KOPT-K1 (cell line): Measurements from ENCODE around the gene PRM2.

ENCODE experiments used
- H3K27ac ChIP-seq: fragments of 200-600 bp; sonication (generic); 2 replicates; pipeline ENCODE4 v1.5.1; 2016; ENCODE audit warnings: antibody characterized with exemption, mild to moderate bottlenecking, low read depth, low read length; ENCODE audit not compliant: poor library complexity, severe bottlenecking
- H3K36me3 ChIP-seq: fragments of 200-600 bp; sonication (generic); 2 replicates; pipeline ENCODE4 v1.5.1; 2017; ENCODE audit warnings: antibody characterized with exemption, mild to moderate bottlenecking, low read length, moderate library complexity; ENCODE audit not compliant: insufficient read depth
- H3K9me3 ChIP-seq: fragments of 200-600 bp; sonication (generic); 2 replicates; pipeline ENCODE4 v1.5.1; 2017; ENCODE audit warnings: antibody characterized with exemption, low read length, mild to moderate bottlenecking; ENCODE audit not compliant: insufficient read depth, poor library complexity, severe bottlenecking

Gene PRM2

DNA sequence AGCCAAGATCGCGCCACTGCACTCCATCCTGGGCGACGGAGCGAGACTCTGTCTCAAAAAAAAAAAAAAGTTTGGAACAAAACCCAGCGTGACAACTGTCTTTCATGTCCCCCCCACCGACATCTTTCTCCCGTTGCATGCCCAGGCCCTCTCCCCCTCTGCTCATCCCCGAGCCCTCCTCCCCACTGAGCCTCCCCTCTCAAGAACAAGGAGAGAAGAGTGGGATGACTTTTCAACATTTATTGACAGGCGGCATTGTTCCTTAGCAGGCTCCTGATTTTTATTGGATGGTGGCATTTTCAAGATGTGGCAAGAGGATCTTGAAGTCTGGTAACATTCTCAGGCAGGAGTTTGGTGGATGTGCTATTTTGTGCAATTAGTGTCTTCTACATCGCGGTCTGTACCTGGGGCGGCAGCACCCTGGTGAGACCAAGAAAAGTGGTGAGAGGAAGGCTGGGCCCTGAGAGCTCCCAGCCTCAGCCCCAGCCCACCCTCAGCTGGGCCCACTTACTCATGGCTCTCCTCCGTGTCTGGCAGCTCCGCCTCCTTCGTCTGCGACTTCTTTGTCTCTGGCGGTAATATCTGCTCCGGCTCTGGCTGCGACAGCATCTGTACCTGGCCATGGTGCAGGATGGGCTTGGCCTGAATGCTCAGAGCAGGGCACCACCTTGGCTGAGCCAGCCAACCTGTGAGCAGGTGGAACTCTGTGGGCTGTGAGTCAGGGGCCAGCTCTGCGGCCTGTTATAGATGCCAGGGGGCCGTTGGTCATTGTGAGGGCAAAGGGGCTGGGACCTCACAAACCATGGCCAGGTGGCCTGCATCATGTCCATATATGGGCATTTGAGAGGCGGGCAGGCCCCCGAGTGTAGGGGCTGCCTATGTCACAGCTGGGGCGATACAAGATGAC, 4.6 kb upstream of the PRM2 start, which contains the start of gene PRM1:
PRM1 (minus strand) TSS at position 715 of the 907 bp plus-strand sequence; CDS start at position 623, 92 bp downstream.
- no peaks in the 10 kb centered on the region for H3K36me3 ChIP-seq
- no peaks in the 10 kb centered on the region for H3K9me3 ChIP-seq
- H3K27ac ChIP-seq = no peak within 1 kb of the TSS

DNA sequence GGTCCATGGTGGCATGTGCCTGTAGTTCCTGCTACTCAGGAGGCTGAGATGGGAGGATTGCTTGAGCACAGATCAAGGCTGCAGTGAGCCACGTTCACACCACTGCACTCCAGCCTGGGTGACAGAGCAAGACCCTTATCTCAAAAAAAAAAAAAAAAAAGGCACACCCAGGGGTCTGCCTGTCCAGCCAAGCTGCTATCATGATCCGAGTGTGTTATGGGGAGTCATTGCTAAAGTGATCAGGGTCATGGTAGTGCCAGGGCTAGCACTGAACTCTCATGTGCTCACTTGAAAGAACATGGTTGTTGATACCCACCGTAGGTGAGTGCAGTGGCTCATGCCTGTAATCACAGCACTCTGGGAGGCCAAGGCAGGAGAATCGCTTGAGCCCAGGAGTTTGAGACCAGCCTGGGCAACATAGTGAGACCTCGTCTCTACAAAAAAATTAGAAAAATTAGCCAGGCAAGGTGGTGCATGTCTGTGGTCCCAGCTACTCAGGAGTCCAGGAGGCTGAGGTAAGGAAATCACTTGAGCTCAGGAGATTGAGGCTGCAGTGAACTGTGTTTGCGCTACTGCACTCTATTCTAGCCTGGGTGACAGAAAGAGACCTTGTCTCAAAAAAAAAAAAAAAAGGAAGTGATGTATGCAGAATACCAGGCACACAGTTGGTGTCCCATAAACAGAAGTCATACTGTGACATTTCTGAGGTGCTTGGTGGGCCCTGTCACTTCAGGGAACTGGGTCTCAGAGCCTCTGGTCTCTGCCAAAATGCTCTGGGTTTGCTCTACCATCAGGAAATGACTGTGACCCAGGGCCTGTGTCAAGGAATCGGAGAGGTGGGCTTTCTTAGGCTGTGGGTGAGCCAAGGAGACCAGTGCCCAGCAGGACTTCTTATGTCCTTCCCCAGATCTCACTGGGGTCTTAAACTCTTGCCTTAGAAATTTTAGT, 2.7 kb upstream of the PRM2 start:
- H3K9me3 ChIP-seq = no peaks in the 10 kb centered on the region
- no peaks in the 10 kb centered on the region for H3K36me3 ChIP-seq
- no peak overlapping the region for H3K27ac ChIP-seq

DNA sequence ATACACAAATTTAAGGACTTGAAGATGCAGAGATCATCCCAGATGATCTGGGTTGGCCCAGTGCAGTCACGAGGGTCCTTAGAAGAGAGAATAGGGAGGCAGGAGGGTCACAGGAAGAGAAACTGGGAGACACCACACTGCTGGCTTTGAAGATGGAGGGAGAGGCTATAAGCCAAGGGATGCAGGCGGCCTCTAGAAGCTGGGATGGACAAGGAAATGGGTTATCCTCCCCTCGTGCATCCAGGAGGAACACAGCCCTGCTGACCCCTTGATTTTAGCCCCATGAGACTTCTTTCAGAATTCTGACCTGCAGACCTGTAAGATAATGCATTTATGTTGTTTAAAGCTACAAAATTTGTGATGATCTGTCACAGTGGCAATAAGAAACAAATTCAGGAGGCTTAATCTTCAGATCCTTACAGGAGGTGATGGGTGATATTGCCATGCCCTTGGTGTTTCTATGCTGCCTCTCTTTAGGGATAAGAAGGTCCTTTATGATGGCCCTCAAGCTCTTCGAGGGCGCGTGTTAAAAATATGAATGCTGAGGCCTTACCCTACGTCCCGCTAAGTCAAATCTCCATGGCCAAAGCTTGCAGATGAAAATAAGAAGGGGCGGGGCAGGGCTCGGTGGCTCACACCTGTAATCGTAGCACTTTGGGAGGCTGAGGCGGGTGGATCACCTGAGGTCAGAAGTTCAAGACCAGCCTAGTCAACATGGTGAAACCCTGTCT, 1.5 kb upstream of the PRM2 start:
- H3K9me3 ChIP-seq = no peaks in the 10 kb centered on the region
- no peak overlapping the region for H3K27ac ChIP-seq
- no peaks in the 10 kb centered on the region for H3K36me3 ChIP-seq

DNA sequence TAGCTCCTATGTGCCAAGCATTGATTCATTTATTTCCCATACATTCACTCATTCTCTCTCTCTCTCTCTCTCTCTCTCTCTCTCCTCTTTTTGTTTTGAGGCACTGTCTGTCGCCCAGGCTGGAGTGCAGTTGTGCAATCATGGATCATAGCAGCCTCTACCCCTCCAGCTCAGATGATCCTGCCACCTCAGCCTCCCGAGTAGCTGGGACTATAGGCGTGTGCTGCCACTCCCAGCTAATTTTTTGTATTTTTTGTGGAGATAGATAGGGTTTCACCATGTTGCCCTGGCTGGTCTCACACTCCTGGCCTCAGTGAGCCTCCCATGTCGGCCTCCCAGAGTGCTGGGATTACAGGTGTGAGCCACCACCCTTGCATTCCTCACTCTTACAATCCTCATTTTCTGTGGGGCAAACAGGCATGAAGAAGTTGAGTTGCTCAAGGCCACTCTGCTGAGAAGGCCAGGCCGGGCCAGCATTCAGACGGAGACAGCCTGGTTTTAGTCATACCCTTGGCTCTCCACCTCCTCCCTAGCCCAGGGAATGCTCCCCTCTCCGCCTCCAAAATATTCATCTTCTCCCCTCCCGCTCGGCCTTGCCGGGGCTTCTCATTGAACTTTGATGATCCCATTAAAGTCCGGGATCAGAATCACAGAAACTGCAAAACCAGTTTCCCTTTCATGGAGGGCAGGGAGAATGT, 765 bp upstream of the PRM2 start:
- Histone ChIP-seq H3K36me3 (no peaks in the 10 kb centered on the region), H3K27ac (no peak overlapping the region), H3K9me3 (no peaks in the 10 kb centered on the region)

DNA sequence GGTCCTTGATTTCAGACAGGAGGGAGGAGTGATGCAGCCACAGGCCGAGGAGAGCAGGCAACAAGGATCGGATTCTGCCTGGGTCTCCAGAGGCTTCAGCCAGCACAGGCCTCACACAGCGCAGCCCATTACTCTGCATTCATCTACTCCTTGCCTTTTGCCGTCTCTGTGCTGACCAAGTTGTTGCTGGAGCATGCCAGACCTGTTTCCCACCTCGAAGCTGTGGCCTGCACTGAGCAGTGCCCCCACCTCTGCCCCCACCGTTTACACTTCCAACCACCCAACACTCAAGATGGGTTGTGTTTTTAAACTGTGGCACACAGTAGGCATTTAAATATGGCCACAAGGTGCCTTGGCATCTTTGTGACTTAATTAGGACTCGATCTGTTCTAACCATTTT, 1.3 kb downstream of the PRM2 start:
- no peaks in the 10 kb centered on the region for H3K36me3 ChIP-seq
- H3K9me3 ChIP-seq = no peaks in the 10 kb centered on the region
- H3K27ac ChIP-seq = no peak overlapping the region

DNA sequence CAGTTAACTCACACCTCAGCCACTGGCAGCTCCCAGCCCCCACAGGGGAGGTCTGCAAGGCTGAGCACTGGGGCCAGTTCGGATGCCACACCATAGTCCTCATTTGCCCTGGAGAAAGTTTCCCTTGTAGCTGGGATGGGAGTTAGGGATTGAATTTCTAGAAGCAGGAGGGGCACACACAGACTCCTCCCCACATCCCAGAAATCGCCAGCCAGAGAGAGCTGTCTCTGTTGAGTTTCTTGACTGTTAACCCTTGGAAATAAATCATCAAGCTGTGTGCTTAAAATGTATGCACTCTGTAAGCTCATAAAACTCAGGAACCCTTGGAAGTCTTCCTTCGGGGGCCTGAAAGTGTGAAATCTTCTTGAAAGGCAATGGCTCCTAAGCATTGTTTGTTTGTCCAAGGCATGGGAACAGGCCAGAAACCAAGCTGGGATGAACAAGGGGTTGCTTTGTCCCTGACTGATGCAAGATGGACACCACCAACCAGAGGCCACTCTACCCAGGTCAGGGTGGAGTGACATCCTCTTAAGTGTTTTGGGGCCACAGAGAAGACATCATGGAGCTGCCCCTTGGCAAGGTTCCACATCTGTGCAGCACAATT, 2.5 kb downstream of the PRM2 start:
- Histone ChIP-seq H3K27ac (no peak overlapping the region), H3K36me3 (no peaks in the 10 kb centered on the region), H3K9me3 (no peaks in the 10 kb centered on the region)

DNA sequence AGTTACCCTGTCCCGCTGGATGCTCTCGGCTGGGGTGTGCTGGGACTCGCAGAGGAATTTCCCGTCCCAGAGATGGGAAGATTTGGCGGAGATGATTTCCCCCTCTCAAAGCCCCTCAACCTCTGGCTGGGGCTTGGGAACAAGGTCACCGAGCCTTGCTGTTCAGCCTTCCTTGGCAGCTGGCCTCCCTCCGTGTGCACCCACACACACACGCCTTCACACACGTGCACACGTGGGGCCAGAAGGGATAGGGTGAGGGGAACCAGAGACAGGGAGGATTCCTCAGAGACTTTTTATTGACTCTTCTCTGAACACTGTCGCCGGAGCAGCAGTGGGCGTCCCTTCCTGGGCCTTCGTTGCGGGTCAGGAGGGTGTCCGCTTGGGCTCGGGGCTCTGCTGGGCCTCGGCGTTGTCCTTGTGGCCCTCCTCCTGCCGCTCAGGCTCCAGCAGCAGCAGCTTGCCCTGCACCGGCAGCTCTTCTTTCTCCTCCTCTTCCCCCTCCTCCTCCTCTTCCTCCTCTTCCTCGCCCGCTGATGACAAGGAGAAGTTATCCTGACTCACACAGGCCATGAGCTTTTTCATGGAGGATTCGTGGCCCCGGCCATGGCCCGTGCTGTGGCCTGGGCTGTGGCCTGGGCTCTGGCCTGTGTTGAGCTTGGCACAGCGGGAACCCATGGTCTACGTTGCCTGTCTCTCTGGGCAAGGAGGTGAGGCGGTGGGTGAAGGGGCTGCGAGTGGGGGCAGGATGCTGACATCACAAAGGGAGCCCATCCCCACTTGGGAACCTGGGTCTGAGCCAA, 3.2 kb downstream of the PRM2 start, which contains the start of gene PRM3:
PRM3 (minus strand) TSS at position 709 of the 800 bp plus-strand sequence; CDS start at position 675, 34 bp downstream.
- H3K9me3 ChIP-seq = no peaks in the 10 kb centered on the region
- no peak within 1 kb of the TSS for H3K27ac ChIP-seq
- no peaks in the 10 kb centered on the region for H3K36me3 ChIP-seq

DNA sequence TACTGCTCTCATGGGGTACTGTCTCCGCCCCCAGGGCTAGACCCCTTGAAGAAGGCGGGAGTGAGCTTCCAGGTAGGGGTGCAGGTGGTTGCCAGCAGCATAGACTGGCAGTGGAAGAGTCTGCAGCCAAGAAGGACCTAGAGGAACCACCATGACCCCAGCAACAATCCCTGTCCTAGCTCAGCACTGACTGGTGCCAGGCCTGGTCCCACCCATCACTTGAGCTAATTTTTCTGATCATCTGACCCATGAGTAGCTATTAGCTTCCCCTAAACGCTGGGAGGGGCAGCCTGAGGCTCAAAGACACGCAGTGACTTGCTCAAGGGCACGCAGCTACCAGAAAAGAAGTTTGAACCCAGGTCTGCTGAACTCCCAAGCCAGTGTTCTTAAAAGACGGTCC, 3.8 kb downstream of the PRM2 start:
- H3K36me3 ChIP-seq = no peaks in the 10 kb centered on the region

DNA sequence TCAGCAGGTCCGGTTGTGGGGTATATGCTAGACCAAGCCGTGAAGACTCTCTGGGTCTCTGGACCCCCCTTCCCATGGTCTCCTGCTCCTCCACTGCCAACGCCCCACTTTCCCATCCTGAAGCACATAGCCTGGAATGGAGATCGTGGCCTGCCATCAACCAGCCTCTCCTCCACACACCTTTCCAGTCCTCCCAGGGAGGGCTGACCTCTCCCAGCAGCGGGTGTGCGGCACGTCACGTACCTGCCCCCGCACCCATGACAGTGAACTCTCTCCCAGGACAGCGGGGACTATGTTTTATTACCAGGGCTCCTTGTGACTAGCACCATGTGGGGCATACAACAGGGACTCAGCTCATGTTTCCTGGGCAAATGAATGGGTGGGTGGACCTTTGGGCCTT, 4.7 kb downstream of the PRM2 start:
- no peaks in the 10 kb centered on the region for H3K9me3 ChIP-seq
- no peaks in the 10 kb centered on the region for H3K36me3 ChIP-seq
- no peak overlapping the region for H3K27ac ChIP-seq

More for the DNA sequence above, 3.8 kb downstream of the PRM2 start:
- Histone ChIP-seq H3K27ac (no peak overlapping the region), H3K9me3 (no peaks in the 10 kb centered on the region)

DNA sequence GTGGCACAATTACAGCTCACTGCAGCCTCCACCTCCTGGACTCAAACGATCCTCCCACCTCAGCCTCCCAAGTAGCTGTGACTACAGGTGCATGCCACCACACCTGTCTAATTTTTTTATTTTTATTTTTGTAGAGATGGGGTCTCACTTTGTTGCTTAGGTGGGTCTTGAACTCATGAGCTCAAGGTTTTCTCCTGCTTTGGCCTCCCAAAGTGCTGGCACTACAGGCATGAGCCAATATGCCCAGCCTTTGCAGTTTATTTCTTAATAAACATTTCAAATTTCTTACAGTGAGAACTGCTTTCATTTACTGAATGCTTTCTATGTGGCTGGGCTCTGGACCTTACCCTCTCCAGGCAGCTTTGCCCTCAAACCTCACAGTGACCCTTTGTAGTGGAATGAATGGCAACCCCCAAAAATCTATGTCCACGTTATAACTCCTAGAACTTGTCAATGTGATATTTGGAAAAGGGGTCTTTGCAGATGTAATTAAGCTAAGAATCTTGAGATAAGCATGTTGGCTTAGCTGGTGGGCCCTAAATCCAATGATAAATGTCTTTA, 5.6 kb downstream of the PRM2 start:
- Histone ChIP-seq H3K36me3 (no peaks in the 10 kb centered on the region), H3K27ac (no peak overlapping the region), H3K9me3 (no peaks in the 10 kb centered on the region)

DNA sequence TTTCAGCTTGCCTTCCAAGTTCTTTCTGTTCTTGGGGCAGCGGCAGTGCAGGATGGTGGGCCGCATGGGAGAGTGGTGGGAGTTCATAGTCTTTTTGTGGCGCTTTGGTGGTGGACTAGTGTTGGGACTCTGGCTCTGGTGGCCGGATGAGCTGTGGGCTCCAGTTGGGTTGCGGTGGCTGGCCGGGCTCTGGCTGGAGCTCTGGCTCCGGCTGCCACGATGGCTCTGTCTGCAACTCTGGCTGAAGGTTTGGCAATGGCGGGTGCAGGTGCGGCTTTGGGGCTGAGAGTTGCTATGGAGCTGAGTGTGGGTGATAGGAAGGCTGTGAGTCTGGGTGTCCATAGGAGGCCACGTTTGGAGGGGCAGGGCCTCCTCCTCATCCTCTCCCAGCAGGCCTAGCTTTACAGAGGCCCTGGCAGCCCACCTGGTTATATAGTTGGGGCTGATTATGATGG, 7.3 kb downstream of the PRM2 start, which contains the start of gene TNP2:
TNP2 (minus strand) TSS at position 405 of the 455 bp plus-strand sequence; CDS start at position 342, 63 bp downstream.
- no peaks in the 10 kb centered on the region for H3K9me3 ChIP-seq
- H3K27ac ChIP-seq = no peak within 1 kb of the TSS

DNA sequence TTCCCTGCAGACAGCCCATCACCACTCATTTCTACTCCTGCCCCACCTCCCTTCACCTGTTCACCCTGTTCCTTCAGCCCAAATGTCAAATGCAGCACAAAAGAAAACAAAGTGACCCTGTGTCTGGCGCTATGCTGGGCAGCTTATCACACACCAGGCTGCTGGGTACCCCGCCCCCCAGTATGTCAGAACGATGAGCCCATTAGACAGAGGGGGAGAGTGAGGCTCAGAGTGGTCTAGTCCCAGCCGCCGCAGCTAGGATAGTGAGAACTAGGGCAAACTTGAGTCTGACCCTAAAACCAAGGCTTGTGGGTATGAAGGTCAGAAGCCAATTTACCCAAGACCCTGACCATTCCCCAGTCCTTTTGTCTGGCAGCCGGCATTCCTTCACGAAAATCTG, 11.2 kb downstream of the PRM2 start:
- H3K36me3 ChIP-seq = no peaks in the 10 kb centered on the region
- H3K27ac ChIP-seq = no peak overlapping the region
- no peaks in the 10 kb centered on the region for H3K9me3 ChIP-seq

More for the DNA sequence above, 7.3 kb downstream of the PRM2 start, which contains the start of gene TNP2:
- H3K36me3 ChIP-seq = no peaks in the 10 kb centered on the region
